Heart left ventricle (tissue), 16 donors: ENCODE measurements around the gene ZSWIM4. TPM values are rescaled to one million over a fixed set of nuclear protein-coding genes. Genes with fewer than 3 reads are reported as not detected.

Experiments
- ATAC-seq, 4 donors: fragments of 200-7000 bp; cut with Tn5 transposase; one replicate each; pipeline ENCODE4 v1.9.1; 2020 to 2022; ENCODE audit warnings: moderate library complexity in 4 of 4, mild to moderate bottlenecking in 3 of 4, moderate number of reproducible peaks in 1 of 4
- DNase-seq, 5 donors: peaks; one replicate each; pipeline ENCODE4 v3.0.0-alpha.2; 2020
- H3K27ac ChIP-seq, 12 donors: fragments of 200-600 bp; sonication (generic) in 4 of 12; one replicate each; pipeline versions ENCODE4 v1.5.0 to v1.8.0; 2016 to 2022; ENCODE audit warnings: mild to moderate bottlenecking in 2 of 12
- H3K27me3 ChIP-seq, 9 donors: fragments of 200-600 bp; sonication (generic) in 2 of 9; one replicate each; pipeline versions ENCODE4 v1.5.1 to v1.8.0; 2016 to 2022; ENCODE audit warnings: mild to moderate bottlenecking in 3 of 9
- H3K36me3 ChIP-seq, 9 donors: fragments of 200-600 bp; sonication (generic) in 2 of 9; one replicate each; pipeline versions ENCODE4 v1.5.0 to v1.8.0; 2018 to 2022; ENCODE audit warnings: mild to moderate bottlenecking in 2 of 9
- H3K4me1 ChIP-seq, 12 donors: fragments of 200-600 bp; sonication (generic) in 4 of 12; one replicate each; pipeline versions ENCODE4 v1.5.0 to v1.8.0; 2016 to 2022; ENCODE audit warnings: mild to moderate bottlenecking in 3 of 12
- H3K4me3 ChIP-seq, 12 donors: fragments of 200-600 bp; sonication (generic) in 4 of 12; one replicate each; pipeline versions ENCODE4 v1.5.0 to v1.8.0; 2017 to 2022; ENCODE audit warnings: mild to moderate bottlenecking in 9 of 12, moderate library complexity in 4 of 12
- H3K9me3 ChIP-seq, 12 donors: fragments of 200-600 bp; sonication (generic) in 4 of 12; one replicate each; pipeline versions ENCODE4 v1.5.0 to v1.8.0; 2016 to 2022; ENCODE audit warnings: mild to moderate bottlenecking in 1 of 12
- CTCF ChIP-seq, 12 donors: fragments of 200-600 bp; sonication (generic) in 4 of 12; IDR thresholded peaks; one replicate each; pipeline versions ENCODE4 v1.5.0 to v1.8.0; 2018 to 2022; ENCODE audit warnings: antibody characterized with exemption in 12 of 12, mild to moderate bottlenecking in 5 of 12
- POLR2A ChIP-seq, 2 donors: fragments of 450-650 bp; IDR thresholded peaks; one replicate each; pipeline ENCODE4 v1.6.1; 2017; ENCODE audit warnings: antibody characterized with exemption in 2 of 2, mild to moderate bottlenecking in 2 of 2, moderate library complexity in 2 of 2
- WGBS, 4 donors: extraction: QIAGEN DNeasy Blood & Tissue Kit in 2 of 4; methylation state at CpG; one replicate each; pipeline versions ENCODE4 v1.1.5 to v1.1.7; 2013 to 2018; 5-methylcytosine and 5-hydroxymethylcytosine counted together
- intact Hi-C, 10 donors: fragments of 100-400 bp; cut with DNase I; formaldehyde crosslinking; loops; one replicate each; pipeline versions ENCODE4 v1.11.1 to v1.14.2; 2022
- polyA plus RNA-seq, 2 donors: library from polyadenylated mRNA; stranded (reverse); fragments of 200-250 nt; gene quantifications; one replicate each; pipeline ENCODE4 v1.2.3, GENCODE V29; 2013
- total RNA-seq, 9 donors: library from RNA; depleted of rRNA in 2 of 9; stranded (reverse); fragments of >200 nt in 2 of 9; fragmentation: NEBNext Ultra II Directional in 3 of 9; extraction: Animal tissue kit (Norgen Biotek cat#: 25700) in 3 of 9; gene quantifications; one replicate each; pipeline versions ENCODE4 v1.1.0 to v1.2.4, GENCODE V29; 2016 to 2023
- donor health status: ischemic (EF 13 %, LVEDD 7.1; RV severe dilation, severe dysfunction).
- donor health status: healthy with polysubstance abuse.
- donor health status: DM: no; HTN: yes; CAD: no.
- donor health status: DM: no; HTN: no; CAD: no.
- donor health status: ischemic (EF 25% LVEDD 6.9; RV normal size, moderate dysfunction).
- donor health status: ischemic (EF 25% LVEDD 5.7; RV mildly dilated, moderate dysfunction).
- donor health status: healthy.
- donor health status: DM: yes; HTN: yes; CAD: no.
- donor health status: ischemic (EF 35%, LVEDD 5.7; RV mildly dilated, moderate dysfunction).
- donor health status: nonischemic (EF 11% LVEDD 7.7; RV severe dilation, severe dysfunction).
- donor health status: DM: yes; HTN: yes; CAD: no.
- donor health status: PGD.
- donor health status: ischemic (EF 29% LVEDD 5.4; RV normal size, mild dysfunction).
- donor health status: nonischemic (EF 23%, LVEDD 6.1; RV moderate dilation, normal function).

Gene ZSWIM4
- total and polyA plus RNA-seq, 11 donors, result 1.3 to 10.9 (median 3.3) TPM

DNA sequence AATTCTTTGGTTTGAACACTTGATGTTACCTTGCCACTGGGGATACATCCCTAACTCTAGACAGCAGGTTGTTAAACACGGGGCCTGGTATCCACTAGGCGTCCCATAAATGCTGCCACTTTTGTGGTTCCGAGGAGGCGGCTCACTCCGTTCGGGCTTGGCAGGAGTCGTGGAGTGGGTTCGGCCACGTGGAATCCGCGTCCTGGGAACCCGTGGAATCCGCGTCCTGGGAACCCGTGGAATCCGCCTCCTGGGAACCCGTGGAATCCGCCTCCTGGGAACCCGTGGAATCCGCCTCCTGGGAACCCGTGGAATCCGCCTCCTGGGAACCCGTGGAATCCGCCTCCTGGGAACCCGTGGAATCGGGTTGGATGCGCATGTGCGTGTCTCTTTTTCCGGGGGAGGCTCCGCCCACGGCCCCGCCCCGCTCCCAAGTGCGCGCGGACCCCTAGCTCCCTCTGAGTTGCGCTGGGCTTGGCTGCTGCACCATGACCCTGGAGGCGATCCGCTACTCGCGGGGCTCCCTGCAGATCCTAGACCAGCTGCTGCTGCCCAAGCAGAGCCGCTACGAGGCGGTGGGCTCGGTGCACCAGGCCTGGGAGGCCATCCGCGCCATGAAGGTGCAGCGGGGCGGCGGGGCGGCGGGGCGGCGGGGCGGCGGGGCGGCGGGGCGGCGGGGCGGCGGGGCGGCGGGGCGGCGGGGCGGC, 31.0 kb upstream of the ZSWIM4 start, which contains the start of gene MRI1:
Gene MRI1 (plus strand): TSS at position 422 of the 707 bp plus-strand sequence. CDS start 67 bp downstream, at position 489.
- TF ChIP-seq POLR2A (IDR thresholded peaks at IDR 0.05), result peak in 1 of 2 donors; percentile 33
- no peak for TF ChIP-seq CTCF (IDR thresholded peaks at IDR 0.05)
- H3K27me3 ChIP-seq, result no peaks in the 10 kb centered on the region
- H3K4me1 ChIP-seq, result peaks cover 0 to 19% (median 9%) of the 10 kb centered on the region in 12 donors
- 1 to 25% (median 12%) methylated on average over 33 to 67 of the region's 67 CpGs for WGBS, 4 donors
- intact Hi-C loops, result no loop called here
- H3K27ac ChIP-seq, result peak within 1 kb of the TSS in 11 of 12 donors; percentile 47 to 82 (median 69)
- no peaks in the 10 kb centered on the region for H3K9me3 ChIP-seq
- peak within 1 kb of the TSS; percentile 66 to 95 (median 76) for H3K4me3 ChIP-seq
- ATAC-seq, result peak; percentile 72 to 92 (median 88)
- DNase-seq, result peak; percentile 78 to 90 (median 87)
- peaks cover 0 to 58% (median 55%) of the 10 kb centered on the region in 9 donors for H3K36me3 ChIP-seq

- ATAC-seq (peak in 2 of 4 donors; percentile 13 to 29), DNase-seq (peak in 1 of 5 donors; percentile 27)
- 3 to 5% (median 4%) methylated on average over 31 to 48 of the region's 48 CpGs for WGBS, 4 donors
- H3K9me3 ChIP-seq, result no peaks in the 10 kb centered on the region
- no peaks in the 10 kb centered on the region for H3K27me3 ChIP-seq
- intact Hi-C loops, result no loop called here
- H3K4me3 ChIP-seq, result peak overlapping the region; percentile 66 to 95 (median 76)
- peaks cover 0 to 58% (median 55%) of the 10 kb centered on the region in 9 donors for H3K36me3 ChIP-seq
- peaks cover 0 to 19% (median 9%) of the 10 kb centered on the region in 12 donors for H3K4me1 ChIP-seq
- TF ChIP-seq CTCF (IDR thresholded peaks at IDR 0.05), result no peak
- TF ChIP-seq POLR2A (IDR thresholded peaks at IDR 0.05), result no peak
- peak overlapping the region in 11 of 12 donors; percentile 47 to 82 (median 69) for H3K27ac ChIP-seq
Observed at GRCh38 chr19:13764821-13765394, 30.3 kb upstream of the ZSWIM4 start.

- Histone ChIP-seq H3K4me3 (peak overlapping the region; percentile 66 to 95 (median 76)), H3K36me3 (peaks cover 0 to 58% (median 55%) of the 10 kb centered on the region in 9 donors), H3K9me3 (no peaks in the 10 kb centered on the region), H3K4me1 (peaks cover 0 to 19% (median 9%) of the 10 kb centered on the region in 12 donors), H3K27me3 (no peaks in the 10 kb centered on the region), H3K27ac (peak overlapping the region in 9 of 12 donors; percentile 59 to 82 (median 71))
- 68 to 76% (median 71%) methylated on average over 15 to 19 of the region's 19 CpGs for WGBS, 4 donors
- no peak for DNase-seq
- intact Hi-C loops, result no loop called here
- ATAC-seq, result no peak
- TF ChIP-seq POLR2A (IDR thresholded peaks at IDR 0.05), result no peak
- TF ChIP-seq CTCF (IDR thresholded peaks at IDR 0.05), result no peak
Observed at GRCh38 chr19:13765395-13766094, 29.7 kb upstream of the ZSWIM4 start.
